Stimulated activated CD4-positive, alpha-beta T cell treated with anti-CD3 and anti-CD28 coated beads, Interleukin-4, amount 100 ng/mL, for 48 hours (primary cell): ENCODE results near the gene TMEM63A.

Experiments used
- DNase-seq, 2 donors: peaks; one replicate each; pipeline ENCODE4 v3.0.0-alpha.2; 2020; ENCODE audit warnings: low read depth in 2 of 2

Gene TMEM63A

GRCh38 chr1:225886159-225887029 lies 4.2 kb upstream of the TMEM63A start:
- no peak for DNase-seq

GRCh38 chr1:225885336-225885735 lies 3.2 kb upstream of the TMEM63A start:
- DNase-seq, result no peak

GRCh38 chr1:225883616-225884265 lies 1.6 kb upstream of the TMEM63A start:
- DNase-seq, result no peak

GRCh38 chr1:225882694-225883615 lies 775 bp upstream of the TMEM63A start:
- DNase-seq, result no peak

GRCh38 chr1:225881081-225881958 lies 860 bp downstream of the TMEM63A start:
- DNase-seq, result no peak

- DNase-seq, result no peak
Observed at GRCh38 chr1:225880636-225881035, 1.5 kb downstream of the TMEM63A start.

- no peak for DNase-seq
Observed at GRCh38 chr1:225880222-225880588, 2.0 kb downstream of the TMEM63A start.

- no peak for DNase-seq
Observed at GRCh38 chr1:225879521-225880221, 2.5 kb downstream of the TMEM63A start.

GRCh38 chr1:225878282-225878681 lies 3.9 kb downstream of the TMEM63A start:
- DNase-seq, result no peak

GRCh38 chr1:225877580-225877979 lies 4.6 kb downstream of the TMEM63A start:
- no peak for DNase-seq

- DNase-seq, result no peak
Observed at GRCh38 chr1:225876900-225877510, 5.2 kb downstream of the TMEM63A start.

GRCh38 chr1:225875044-225875815 lies 7.0 kb downstream of the TMEM63A start:
- no peak for DNase-seq

- DNase-seq, result no peak
Observed at GRCh38 chr1:225874431-225874830, 7.7 kb downstream of the TMEM63A start.

GRCh38 chr1:225873281-225873850 lies 8.8 kb downstream of the TMEM63A start:
- no peak for DNase-seq

GRCh38 chr1:225872075-225872430 lies 10.1 kb downstream of the TMEM63A start:
- DNase-seq, result no peak

GRCh38 chr1:225871359-225872074 lies 10.7 kb downstream of the TMEM63A start:
- no peak for DNase-seq

- no peak for DNase-seq
Observed at GRCh38 chr1:225870911-225871310, 11.3 kb downstream of the TMEM63A start.

GRCh38 chr1:225868631-225869330 lies 13.4 kb downstream of the TMEM63A start:
- DNase-seq, result no peak
